GM19035 (cell line): ENCODE results near the gene SFI1.
A peak's percentile ranks its signal among the peaks of the same experiment; 100 is the strongest.
"Not testable (repeated sequence)": the region's sequence is repeated elsewhere in the genome, so short reads cannot be mapped to it uniquely, and the experiment has no call there.

ENCODE experiments used
- ATAC-seq: cut with Tn5 transposase; IDR thresholded peaks from one replicate; pipeline ENCODE4 v1.9.1; 2021; ENCODE audit not compliant: unreplicated experiment

SFI1 gene, protein sequence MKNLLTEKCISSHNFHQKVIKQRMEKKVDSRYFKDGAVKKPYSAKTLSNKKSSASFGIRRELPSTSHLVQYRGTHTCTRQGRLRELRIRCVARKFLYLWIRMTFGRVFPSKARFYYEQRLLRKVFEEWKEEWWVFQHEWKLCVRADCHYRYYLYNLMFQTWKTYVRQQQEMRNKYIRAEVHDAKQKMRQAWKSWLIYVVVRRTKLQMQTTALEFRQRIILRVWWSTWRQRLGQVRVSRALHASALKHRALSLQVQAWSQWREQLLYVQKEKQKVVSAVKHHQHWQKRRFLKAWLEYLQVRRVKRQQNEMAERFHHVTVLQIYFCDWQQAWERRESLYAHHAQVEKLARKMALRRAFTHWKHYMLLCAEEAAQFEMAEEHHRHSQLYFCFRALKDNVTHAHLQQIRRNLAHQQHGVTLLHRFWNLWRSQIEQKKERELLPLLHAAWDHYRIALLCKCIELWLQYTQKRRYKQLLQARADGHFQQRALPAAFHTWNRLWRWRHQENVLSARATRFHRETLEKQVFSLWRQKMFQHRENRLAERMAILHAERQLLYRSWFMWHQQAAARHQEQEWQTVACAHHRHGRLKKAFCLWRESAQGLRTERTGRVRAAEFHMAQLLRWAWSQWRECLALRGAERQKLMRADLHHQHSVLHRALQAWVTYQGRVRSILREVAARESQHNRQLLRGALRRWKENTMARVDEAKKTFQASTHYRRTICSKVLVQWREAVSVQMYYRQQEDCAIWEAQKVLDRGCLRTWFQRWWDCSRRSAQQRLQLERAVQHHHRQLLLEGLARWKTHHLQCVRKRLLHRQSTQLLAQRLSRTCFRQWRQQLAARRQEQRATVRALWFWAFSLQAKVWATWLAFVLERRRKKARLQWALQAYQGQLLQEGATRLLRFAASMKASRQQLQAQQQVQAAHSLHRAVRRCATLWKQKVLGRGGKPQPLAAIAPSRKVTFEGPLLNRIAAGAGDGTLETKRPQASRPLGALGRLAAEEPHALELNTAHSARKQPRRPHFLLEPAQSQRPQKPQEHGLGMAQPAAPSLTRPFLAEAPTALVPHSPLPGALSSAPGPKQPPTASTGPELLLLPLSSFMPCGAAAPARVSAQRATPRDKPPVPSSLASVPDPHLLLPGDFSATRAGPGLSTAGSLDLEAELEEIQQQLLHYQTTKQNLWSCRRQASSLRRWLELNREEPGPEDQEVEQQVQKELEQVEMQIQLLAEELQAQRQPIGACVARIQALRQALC

GRCh38 chr22:31496007-31496734, at the start of gene SFI1:
Gene SFI1, plus strand, starts transcription at chr22:31496536. Its CDS starts 11,749 bp downstream, at chr22:31508285.
- peak; percentile 72 for ATAC-seq

DNA sequence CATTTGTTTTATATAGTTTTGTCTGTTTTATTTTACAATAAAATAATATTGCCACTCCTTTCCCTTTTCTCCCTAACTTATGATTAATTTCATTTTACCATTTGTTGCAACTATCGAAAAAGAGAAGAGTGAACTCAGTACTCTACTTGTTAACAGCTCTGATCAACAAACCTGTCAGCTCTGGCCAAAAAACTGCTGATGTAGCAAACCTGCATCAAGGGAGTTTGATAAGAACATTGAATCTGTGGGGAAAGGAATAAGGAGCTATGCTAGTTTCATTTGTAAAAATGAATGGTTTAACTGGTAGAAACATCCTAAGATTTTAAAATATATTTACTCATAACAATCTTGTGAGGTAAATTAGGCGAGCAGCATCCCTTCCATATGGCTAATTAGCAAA, 49.6 kb upstream of the SFI1 start:
- ATAC-seq: no peak

- no peak for ATAC-seq
Observed at GRCh38 chr22:31447337-31447736, 49.0 kb upstream of the SFI1 start.

DNA sequence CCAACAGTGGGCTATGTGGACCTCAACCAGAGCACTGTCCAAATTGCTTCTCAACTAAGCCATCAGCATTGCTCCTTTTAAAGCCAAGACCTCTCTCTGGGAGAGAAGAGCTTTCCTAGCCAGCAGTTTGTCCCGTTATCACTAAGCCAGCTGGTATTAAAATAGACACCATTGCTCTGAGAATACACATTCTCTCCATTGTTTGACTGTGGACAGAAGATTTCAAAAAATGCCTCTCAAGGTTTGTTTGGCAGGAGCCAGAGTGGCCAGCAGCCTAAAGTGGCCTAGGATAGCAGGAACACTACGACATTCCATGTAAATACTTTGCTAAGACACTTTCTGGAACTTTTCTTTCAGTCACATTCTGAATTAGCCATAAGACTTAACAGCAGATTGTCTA, 48.0 kb upstream of the SFI1 start:
- no peak for ATAC-seq

DNA sequence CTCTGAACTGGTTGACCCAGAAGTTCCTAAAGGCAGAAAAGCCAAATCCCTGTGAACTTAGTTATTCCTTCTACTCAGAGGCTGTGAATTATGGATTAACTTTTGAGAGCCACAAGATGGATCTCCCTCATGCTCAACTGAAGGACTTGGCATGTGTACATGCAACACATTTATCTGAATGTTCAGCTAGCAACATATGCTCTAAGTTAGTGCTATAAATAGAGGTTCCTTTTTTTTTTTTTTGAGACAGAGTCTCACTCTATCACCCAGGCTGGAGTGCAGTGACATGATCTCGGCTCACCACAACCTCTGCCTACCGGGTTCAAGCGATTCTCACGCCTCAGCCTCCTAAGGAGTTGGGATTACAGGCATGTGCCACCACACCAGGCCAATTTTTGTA, 46.8 kb upstream of the SFI1 start:
- ATAC-seq: no peak

GRCh38 chr22:31451709-31452571, 44.4 kb upstream of the SFI1 start:
- ATAC-seq: no peak

GRCh38 chr22:31461699-31462098, 34.6 kb upstream of the SFI1 start:
- no peak for ATAC-seq

DNA sequence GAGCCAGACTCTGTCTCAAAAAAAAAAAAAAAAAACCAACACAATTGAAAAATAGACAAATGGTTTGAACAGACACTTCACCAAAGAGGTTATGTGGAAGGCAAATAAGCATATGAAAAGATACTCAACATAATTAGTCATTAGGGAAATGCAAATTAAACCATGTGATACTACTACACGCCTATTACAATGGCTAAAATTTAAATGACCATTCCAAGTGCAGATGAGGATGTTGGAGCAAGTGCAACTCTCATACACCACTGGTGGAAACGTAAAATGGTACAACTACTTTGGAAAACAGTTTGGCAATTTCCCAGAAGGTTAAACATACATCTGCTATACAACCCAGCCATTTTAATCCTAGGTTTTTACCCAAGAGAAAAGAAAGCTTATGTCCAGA, 31.0 kb upstream of the SFI1 start:
- ATAC-seq: no peak

- no peak for ATAC-seq
Observed at GRCh38 chr22:31474743-31475142, 21.6 kb upstream of the SFI1 start.

DNA sequence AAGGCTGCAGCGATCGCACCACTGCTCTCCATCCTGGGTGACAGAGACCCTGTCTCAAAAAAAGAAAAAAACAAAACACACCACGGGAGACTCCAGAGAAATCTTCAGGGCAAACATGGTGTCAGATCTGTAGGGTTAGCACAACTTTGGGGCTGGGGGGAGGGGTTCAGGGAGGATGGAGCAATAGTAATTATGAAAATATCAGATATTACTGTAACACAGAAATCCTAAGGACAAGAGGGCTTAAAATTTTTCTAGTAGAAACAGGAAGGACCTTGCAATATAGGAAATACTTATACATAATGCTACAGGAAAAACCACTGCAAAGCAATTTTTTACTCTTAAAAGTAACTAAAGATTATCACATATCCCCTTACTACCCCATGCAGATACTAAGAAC, 20.5 kb upstream of the SFI1 start:
- no peak for ATAC-seq

- ATAC-seq: peak; percentile 77
Observed at GRCh38 chr22:31477329-31477728, 19.0 kb upstream of the SFI1 start.

GRCh38 chr22:31481129-31481528, 15.2 kb upstream of the SFI1 start:
- no peak for ATAC-seq

GRCh38 chr22:31482470-31482869, 13.9 kb upstream of the SFI1 start:
- not testable (repeated sequence) for ATAC-seq

GRCh38 chr22:31486369-31486768, 10.0 kb upstream of the SFI1 start:
- ATAC-seq: not testable (repeated sequence)

DNA sequence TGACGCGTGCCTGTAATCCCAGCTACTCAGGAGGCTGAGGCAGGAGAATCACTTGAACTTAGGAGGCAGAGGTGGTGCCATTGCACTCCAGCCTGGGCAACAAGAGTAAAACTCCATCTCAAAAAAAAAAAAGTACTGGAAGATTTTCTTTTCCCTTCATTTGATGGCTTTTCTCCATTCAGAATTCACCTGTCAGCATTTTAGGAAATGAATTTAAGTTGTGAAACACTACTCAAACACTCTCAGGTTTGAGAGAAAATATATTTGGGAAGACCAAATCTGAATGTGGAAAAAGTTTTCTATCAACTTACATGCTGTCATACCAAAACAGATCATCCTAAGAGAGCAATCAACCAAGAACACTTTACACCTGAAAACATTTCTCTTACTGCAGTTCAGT, 9.4 kb upstream of the SFI1 start:
- no peak for ATAC-seq

- no peak for ATAC-seq
Observed at GRCh38 chr22:31488346-31488883, 7.9 kb upstream of the SFI1 start.

DNA sequence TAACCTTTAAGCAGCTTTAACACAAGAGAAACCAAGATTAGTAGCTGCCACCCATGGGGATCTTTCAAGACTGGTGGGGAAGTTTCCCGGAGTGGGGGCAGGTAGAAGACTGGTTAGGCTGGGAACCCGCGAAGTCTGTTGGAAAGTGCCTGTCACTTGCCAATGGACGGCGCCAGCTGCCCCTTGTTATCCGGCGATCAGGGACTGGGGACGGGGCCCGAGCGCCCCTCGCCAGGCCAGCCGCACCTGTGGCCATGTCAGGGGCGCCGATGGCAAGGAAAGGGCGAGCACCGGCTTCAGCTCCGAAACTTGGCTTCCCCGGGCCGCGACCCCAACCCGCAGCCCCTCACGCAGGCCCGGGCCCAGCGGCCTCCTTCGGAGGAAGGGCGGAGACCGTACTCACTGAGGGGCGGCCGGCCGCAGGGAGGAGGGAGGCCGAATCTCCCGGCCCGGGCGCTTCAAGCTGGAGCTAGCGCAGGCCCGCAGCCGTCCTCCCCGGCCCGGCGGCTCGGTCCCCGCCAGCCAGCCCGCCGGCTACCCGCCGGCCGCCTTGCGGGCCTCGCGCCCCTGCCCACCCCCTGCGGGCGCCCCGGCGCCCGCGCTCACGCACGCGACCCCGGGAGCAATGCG, 7.2 kb upstream of the SFI1 start:
- peak; percentile 12 for ATAC-seq

GRCh38 chr22:31489632-31490495, 6.5 kb upstream of the SFI1 start, which contains the start of gene EIF4ENIF1:
Gene EIF4ENIF1, minus strand, starts transcription at chr22:31489842. Its CDS starts 1,124 bp downstream, at chr22:31488718.
- peak; percentile 32 for ATAC-seq
